CD14-positive monocyte (primary cell): ENCODE results near the gene AJAP1. TPM values are rescaled to one million over a fixed set of nuclear protein-coding genes. Genes with fewer than 3 reads are reported as not detected.

ENCODE experiments used
- DNase-seq, 3 donors: peaks; one replicate each; pipeline ENCODE4 v3.0.0-alpha.2; 2011 to 2022
- H2AFZ ChIP-seq: 2 replicates; pipeline ENCODE4 v1.6.0; 2012; ENCODE audit warnings: mild to moderate bottlenecking, low read depth, low read length, inconsistent platforms; ENCODE audit not compliant: insufficient read depth, poor library complexity, severe bottlenecking
- H3K27ac ChIP-seq, 2 donors: 1 replicate in 1 of 2; 2 replicates in 1 of 2; pipeline ENCODE4 v1.5.1; 2012 to 2013; ENCODE audit warnings: low read length in 2 of 2, control low read depth in 1 of 2, inconsistent platforms in 1 of 2, low read depth in 1 of 2, mild to moderate bottlenecking in 1 of 2
- H3K27me3 ChIP-seq, 2 donors: one replicate each; pipeline versions ENCODE4 v1.6.0 to v1.6.1; 2011 to 2013; ENCODE audit warnings: low read length in 2 of 2; ENCODE audit not compliant: control insufficient read depth in 2 of 2, insufficient read depth in 2 of 2
- H3K36me3 ChIP-seq, 2 donors: replicated peaks in 1 of 2; 1 replicate in 1 of 2; 2 replicates in 1 of 2; pipeline versions ENCODE4 v1.5.1 to v1.6.1; 2012 to 2013; ENCODE audit warnings: low read length in 2 of 2, control low read depth in 1 of 2, inconsistent platforms in 1 of 2, mild to moderate bottlenecking in 1 of 2; ENCODE audit not compliant: insufficient read depth in 2 of 2, control insufficient read depth in 1 of 2
- H3K4me1 ChIP-seq, 2 donors: 1 replicate in 1 of 2; 2 replicates in 1 of 2; pipeline versions ENCODE4 v1.5.1 to v1.6.1; 2012 to 2013; ENCODE audit warnings: low read length in 2 of 2, control low read depth in 1 of 2, inconsistent platforms in 1 of 2, mild to moderate bottlenecking in 1 of 2, moderate library complexity in 1 of 2; ENCODE audit not compliant: insufficient read depth in 2 of 2, control insufficient read depth in 1 of 2
- H3K4me2 ChIP-seq: replicated peaks from 2 replicates; pipeline ENCODE3; 2012; ENCODE audit warnings: low read length, moderate library complexity, mild to moderate bottlenecking; ENCODE audit not compliant: poor library complexity, severe bottlenecking; ENCODE audit errors: extremely low read depth
- H3K4me3 ChIP-seq, 3 experiments: fragments of 200-600 bp in 1 of 3; sonication (generic) in 1 of 3; replicated peaks in 1 of 3; 1 replicate in 2 of 3; 2 replicates in 1 of 3; pipeline ENCODE4 v1.5.1; 2011 to 2013; ENCODE audit warnings: low read length in 3 of 3, mild to moderate bottlenecking in 3 of 3, control low read depth in 2 of 3, low read depth in 2 of 3, inconsistent platforms in 1 of 3, moderate library complexity in 1 of 3
- H3K79me2 ChIP-seq: 2 replicates; pipeline ENCODE4 v1.6.0; 2012; ENCODE audit warnings: mild to moderate bottlenecking, control low read depth, inconsistent platforms, low read length, moderate library complexity; ENCODE audit not compliant: insufficient read depth
- H3K9ac ChIP-seq: 2 replicates; pipeline ENCODE4 v1.6.0; 2017; ENCODE audit warnings: low read length, mild to moderate bottlenecking; ENCODE audit not compliant: insufficient read depth, poor library complexity, severe bottlenecking
- H3K9me3 ChIP-seq, 2 donors: replicated peaks in 1 of 2; 1 replicate in 1 of 2; 2 replicates in 1 of 2; pipeline versions ENCODE4 v1.5.1 to v1.6.1; 2012 to 2013; ENCODE audit warnings: low read length in 2 of 2, control low read depth in 1 of 2; ENCODE audit not compliant: control insufficient read depth in 1 of 2, insufficient read depth in 1 of 2
- H4K20me1 ChIP-seq: 2 replicates; pipeline ENCODE4 v1.6.0; 2012; ENCODE audit warnings: mild to moderate bottlenecking, low read length, control low read depth, moderate library complexity; ENCODE audit not compliant: insufficient read depth
- H3K27ac Mint-ChIP-seq, 7 donors: one replicate each; pipeline ENCODE4 v1.8.0; 2020; ENCODE audit warnings: mild to moderate bottlenecking in 7 of 7, mixed read lengths in 7 of 7, moderate library complexity in 6 of 7, inconsistent platforms in 2 of 7
- H3K27me3 Mint-ChIP-seq, 3 donors: one replicate each; pipeline ENCODE4 v1.8.0; 2021 to 2022; ENCODE audit warnings: low read depth in 3 of 3, mild to moderate bottlenecking in 3 of 3, mixed read lengths in 3 of 3, moderate library complexity in 3 of 3, inconsistent platforms in 1 of 3
- H3K36me3 Mint-ChIP-seq, 2 donors: one replicate each; pipeline ENCODE4 v1.8.0; 2020; ENCODE audit warnings: mixed read lengths in 2 of 2, inconsistent platforms in 1 of 2, mild to moderate bottlenecking in 1 of 2
- H3K4me1 Mint-ChIP-seq: one replicate; pipeline ENCODE4 v1.8.0; 2020; ENCODE audit warnings: mild to moderate bottlenecking, mixed read lengths
- H3K4me3 Mint-ChIP-seq, 2 donors: one replicate each; pipeline ENCODE4 v1.8.0; 2020; ENCODE audit warnings: mild to moderate bottlenecking in 2 of 2, mixed read lengths in 2 of 2, moderate library complexity in 1 of 2
- H3K9me3 Mint-ChIP-seq, 7 donors: one replicate each; pipeline ENCODE4 v1.8.0; 2020 to 2022; ENCODE audit warnings: mixed read lengths in 7 of 7, mild to moderate bottlenecking in 6 of 7, moderate library complexity in 6 of 7, inconsistent platforms in 2 of 7
- CTCF ChIP-seq: fragments of 200-600 bp; IDR thresholded peaks from one replicate; pipeline ENCODE4 v1.8.0; 2022; ENCODE audit warnings: antibody characterized with exemption, mild to moderate bottlenecking
- WGBS: methylation state at CpG from one replicate; pipeline ENCODE4 v1.1.5; 2013; ENCODE audit warnings: missing lambda C conversion rate; ENCODE audit not compliant: insufficient coverage; 5-methylcytosine and 5-hydroxymethylcytosine counted together
- intact Hi-C, 2 donors: fragments of 100-400 bp; cut with micrococcal nuclease; formaldehyde crosslinking; loops; one replicate each; pipeline versions ENCODE4 v1.15.0 to v1.15.1; 2023
- polyA plus RNA-seq, 3 donors: library from polyadenylated mRNA; depleted of rRNA in 1 of 3; unstranded in 2 of 3; stranded (reverse) in 1 of 3; fragments of 300-500 nt in 2 of 3; fragments of >200 nt in 1 of 3; fragmentation: Illumina TruSeq in 2 of 3; gene quantifications; 1 replicate in 2 of 3; 2 replicates in 1 of 3; pipeline ENCODE4 v1.2.3, GENCODE V29; 2012 to 2021

AJAP1 gene
- polyA plus RNA-seq, 3 donors: not detected

GRCh38 chr1:4792565-4792964, 138.2 kb downstream of the AJAP1 start:
- Histone ChIP-seq H3K79me2 (no peaks in the 10 kb centered on the region), H3K4me1 (no peaks in the 10 kb centered on the region), H4K20me1 (no peaks in the 10 kb centered on the region), H3K27ac (no peak overlapping the region), H2AFZ (no peak overlapping the region), H3K9ac (no peak overlapping the region), H3K27me3 (no peaks in the 10 kb centered on the region), H3K9me3 (no peaks in the 10 kb centered on the region), H3K4me2 (no peak overlapping the region), H3K4me3 (no peak overlapping the region), H3K36me3 (no peaks in the 10 kb centered on the region)
- Mint-ChIP-seq H3K27me3 (peaks cover 0 to 7% (median 2%) of the 10 kb centered on the region in 3 donors), H3K36me3 (no peaks in the 10 kb centered on the region), H3K4me3 (no peak overlapping the region), H3K4me1 (no peaks in the 10 kb centered on the region), H3K9me3 (peaks cover 0 to 6% (median 2%) of the 10 kb centered on the region in 7 donors), H3K27ac (no peak overlapping the region)
- no peak for DNase-seq
- TF ChIP-seq CTCF: no peak
- intact Hi-C loops: no loop called here
- WGBS: 86% methylated on average over 2 of the region's 4 CpGs

GRCh38 chr1:4794020-4794780, 139.8 kb downstream of the AJAP1 start:
- Histone ChIP-seq H3K79me2 (no peaks in the 10 kb centered on the region), H2AFZ (no peak overlapping the region), H3K27ac (no peak overlapping the region), H4K20me1 (no peaks in the 10 kb centered on the region), H3K4me1 (no peaks in the 10 kb centered on the region), H3K9ac (no peak overlapping the region), H3K4me3 (no peak overlapping the region), H3K27me3 (no peaks in the 10 kb centered on the region), H3K9me3 (no peaks in the 10 kb centered on the region), H3K36me3 (no peaks in the 10 kb centered on the region), H3K4me2 (no peak overlapping the region)
- Mint-ChIP-seq H3K9me3 (peaks cover 0 to 10% (median 3%) of the 10 kb centered on the region in 7 donors), H3K27me3 (peaks cover 2 to 7% (median 2%) of the 10 kb centered on the region in 3 donors), H3K36me3 (no peaks in the 10 kb centered on the region), H3K27ac (no peak overlapping the region), H3K4me3 (no peak overlapping the region), H3K4me1 (no peaks in the 10 kb centered on the region)
- intact Hi-C loops: no loop called here
- DNase-seq: no peak
- 93% methylated on average over 6 of the region's 6 CpGs for WGBS
- no peak for TF ChIP-seq CTCF
